Cardiac fibroblast (primary cell): ENCODE results near the gene XRCC6.

Experiments
- DNase-seq, 2 donors: peaks; one replicate each; pipeline versions ENCODE4 v3.0.0 to v3.0.0-alpha.2; 2010; ENCODE audit warnings: low read depth in 2 of 2
- H3K4me3 ChIP-seq, 2 donors: replicated peaks in 1 of 2; 1 replicate in 1 of 2; 2 replicates in 1 of 2; pipeline ENCODE4 v1.5.1; 2011; ENCODE audit warnings: low read depth in 2 of 2, low read length in 2 of 2, mild to moderate bottlenecking in 2 of 2, moderate library complexity in 1 of 2
- TF ChIP-seq, protein P1 (sequence below): IDR thresholded peaks from one replicate; pipeline ENCODE4 v1.5.1; 2011; ENCODE audit warnings: low read depth, mild to moderate bottlenecking, low read length, inconsistent platforms

XRCC6 gene

DNA sequence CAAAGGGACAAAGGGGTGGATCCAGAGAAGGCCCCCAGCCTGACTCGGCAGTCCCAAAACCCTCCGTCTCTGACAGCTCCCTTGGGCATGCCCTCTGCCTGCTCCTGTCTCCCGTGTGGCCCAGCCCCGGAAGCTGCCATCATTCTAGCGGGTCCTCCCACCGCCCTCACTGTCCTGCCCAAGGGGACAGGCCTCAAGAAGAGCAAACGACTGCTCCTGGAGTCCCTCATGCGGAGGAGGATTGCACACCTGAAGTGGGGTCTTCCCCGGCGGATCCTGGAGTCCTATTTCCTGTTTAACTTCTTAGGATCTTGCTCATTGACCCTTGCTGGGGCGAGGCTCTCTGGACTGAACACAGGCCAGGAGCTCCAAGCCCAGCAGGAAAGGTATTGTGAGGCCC, 75.6 kb downstream of the XRCC6 start:
- no peak for DNase-seq
- TF ChIP-seq, protein P1, sequence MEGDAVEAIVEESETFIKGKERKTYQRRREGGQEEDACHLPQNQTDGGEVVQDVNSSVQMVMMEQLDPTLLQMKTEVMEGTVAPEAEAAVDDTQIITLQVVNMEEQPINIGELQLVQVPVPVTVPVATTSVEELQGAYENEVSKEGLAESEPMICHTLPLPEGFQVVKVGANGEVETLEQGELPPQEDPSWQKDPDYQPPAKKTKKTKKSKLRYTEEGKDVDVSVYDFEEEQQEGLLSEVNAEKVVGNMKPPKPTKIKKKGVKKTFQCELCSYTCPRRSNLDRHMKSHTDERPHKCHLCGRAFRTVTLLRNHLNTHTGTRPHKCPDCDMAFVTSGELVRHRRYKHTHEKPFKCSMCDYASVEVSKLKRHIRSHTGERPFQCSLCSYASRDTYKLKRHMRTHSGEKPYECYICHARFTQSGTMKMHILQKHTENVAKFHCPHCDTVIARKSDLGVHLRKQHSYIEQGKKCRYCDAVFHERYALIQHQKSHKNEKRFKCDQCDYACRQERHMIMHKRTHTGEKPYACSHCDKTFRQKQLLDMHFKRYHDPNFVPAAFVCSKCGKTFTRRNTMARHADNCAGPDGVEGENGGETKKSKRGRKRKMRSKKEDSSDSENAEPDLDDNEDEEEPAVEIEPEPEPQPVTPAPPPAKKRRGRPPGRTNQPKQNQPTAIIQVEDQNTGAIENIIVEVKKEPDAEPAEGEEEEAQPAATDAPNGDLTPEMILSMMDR, result no peak
- no peak overlapping the region for H3K4me3 ChIP-seq

DNA sequence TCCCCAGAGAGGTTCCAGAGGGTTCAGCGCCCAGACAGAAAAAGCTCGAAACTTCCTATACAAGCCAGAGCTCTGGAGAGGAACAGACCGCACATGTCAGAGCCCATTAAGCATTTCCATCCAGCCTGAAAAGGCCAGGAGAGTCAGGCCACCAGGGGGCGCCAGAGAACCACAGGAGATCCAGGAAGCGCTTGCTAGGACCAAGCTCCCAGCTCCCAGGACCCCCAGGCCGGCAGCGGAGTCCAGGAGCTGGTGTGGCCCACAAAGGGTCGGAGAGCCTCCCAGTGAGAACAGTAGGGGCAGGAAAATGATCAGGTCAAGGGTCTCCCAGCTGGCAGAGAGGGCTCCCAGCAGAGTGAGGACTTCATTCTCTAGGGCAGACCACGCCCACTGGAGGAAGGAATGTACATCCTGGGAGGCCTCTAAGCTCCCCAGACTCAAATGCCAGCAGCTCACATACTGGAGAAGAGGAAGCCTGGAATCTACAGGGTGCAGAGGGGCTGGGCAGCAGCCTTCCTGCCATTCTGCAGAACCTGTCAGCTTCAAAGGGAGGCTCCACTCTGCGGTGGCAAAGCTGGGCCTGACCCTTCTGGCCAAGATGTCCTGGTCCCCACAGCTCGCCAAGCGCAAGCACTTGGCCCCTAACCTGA, 76.2 kb downstream of the XRCC6 start:
- peak overlapping the region in 1 of 2 donors; percentile 10 for H3K4me3 ChIP-seq
- peak; percentile 92 for DNase-seq
- TF ChIP-seq, protein P1, result peak; percentile 95

DNA sequence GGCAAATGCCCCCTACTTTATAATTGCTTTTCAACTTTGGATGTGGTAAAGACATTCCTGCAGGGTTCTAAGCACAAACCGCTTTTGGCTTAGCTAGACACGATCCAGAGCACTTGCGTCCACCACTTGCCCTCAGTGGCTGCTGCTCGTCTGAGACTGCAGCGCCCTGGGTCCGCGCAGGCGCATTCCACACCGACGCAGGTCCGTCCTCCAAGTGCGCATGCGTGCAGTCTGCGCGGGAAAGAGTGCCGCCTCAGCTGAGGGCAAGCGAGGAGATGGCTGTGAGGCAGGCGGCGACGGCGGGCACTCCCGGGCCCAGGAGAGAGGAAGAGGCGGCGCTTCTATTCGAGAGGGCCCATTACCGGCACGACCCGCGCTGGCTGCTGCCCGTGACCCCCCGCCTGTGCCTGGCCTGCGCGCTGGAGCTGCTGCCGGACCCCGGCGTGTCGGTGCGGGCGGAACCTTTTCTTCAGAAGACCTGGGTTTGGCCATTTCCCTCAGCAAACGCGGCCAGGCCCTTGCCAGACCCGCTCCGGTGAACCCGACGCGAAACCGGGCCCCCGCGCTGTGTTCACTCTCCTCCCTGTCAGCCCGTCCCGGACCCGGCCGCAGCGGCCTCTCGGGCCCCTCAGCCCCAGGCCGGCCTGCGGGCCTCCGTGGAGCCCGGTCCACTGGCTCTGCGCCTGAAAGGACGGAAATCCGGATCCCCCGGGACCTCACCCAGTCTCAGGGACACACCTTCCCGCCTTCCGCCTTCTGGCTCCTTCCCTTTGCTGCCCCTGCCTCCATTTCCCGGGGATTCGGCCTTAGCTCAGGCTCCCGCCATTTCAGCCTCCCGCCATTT, 78.4 kb downstream of the XRCC6 start, which contains the start of gene MEI1:
Gene MEI1 (plus strand): TSS at position 240 of the 844 bp plus-strand sequence. CDS start 36 bp downstream, at position 276.
- H3K4me3 ChIP-seq, result no peak within 1 kb of the TSS
- DNase-seq, result peak; percentile 72 to 78
- TF ChIP-seq, protein P1, result no peak

DNA sequence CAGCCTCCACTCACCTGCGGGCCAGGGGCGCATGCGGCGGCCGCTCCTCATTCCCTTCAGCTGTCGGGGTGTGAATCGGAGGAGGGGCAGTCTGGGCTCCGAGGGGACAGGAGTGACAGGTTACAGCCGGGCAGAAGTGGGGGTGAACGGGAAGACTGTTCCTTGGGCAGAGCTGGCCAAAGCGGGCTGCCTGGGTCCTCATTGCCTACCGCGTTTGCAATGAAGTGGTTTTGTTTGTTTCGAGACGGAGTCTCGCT, 78.9 kb downstream of the XRCC6 start:
- no peak for DNase-seq
- no peak overlapping the region for H3K4me3 ChIP-seq
- TF ChIP-seq, protein P1, result no peak

DNA sequence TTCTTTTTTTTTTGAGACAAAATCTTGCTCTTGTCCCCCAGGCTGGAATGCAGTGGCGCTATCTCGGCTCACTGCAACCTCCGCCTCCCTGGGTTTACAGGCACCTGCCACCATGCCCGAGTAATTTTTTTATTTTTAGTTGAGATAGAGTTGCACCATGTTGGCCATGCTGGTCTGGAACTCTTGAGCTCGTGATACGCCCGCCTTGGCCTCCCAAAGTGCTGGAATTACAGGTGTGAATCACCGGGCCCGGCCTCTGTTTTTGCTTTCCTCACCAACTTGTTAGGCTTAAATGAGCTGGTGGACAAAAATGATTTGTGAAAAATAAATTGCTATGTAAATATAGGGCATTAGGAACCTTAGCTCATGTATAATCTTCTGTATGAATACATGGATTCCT, 81.7 kb downstream of the XRCC6 start:
- TF ChIP-seq, protein P1, result no peak
- no peak for DNase-seq
- no peak overlapping the region for H3K4me3 ChIP-seq

DNA sequence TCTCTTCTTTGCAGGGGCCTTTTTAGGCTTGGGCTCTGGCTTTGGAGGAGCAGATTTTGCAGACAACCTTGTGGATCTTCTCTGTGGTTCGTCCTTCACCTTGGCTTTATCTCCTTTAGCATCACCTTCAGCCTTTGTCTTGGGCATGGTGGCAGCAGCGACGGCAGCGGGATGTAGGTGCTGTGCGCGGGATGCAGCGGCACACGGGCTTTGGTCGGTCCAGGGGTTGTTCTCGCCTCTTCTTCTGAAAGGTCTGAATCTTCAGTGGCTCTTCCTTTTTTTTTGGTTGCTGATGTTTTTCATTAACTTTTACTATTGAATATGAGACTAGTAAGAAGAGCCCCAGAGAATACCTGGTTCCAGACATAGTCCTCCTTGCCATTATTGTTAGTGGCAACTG, 88.2 kb downstream of the XRCC6 start:
- H3K4me3 ChIP-seq, result no peak overlapping the region
- TF ChIP-seq, protein P1, result no peak
- no peak for DNase-seq

DNA sequence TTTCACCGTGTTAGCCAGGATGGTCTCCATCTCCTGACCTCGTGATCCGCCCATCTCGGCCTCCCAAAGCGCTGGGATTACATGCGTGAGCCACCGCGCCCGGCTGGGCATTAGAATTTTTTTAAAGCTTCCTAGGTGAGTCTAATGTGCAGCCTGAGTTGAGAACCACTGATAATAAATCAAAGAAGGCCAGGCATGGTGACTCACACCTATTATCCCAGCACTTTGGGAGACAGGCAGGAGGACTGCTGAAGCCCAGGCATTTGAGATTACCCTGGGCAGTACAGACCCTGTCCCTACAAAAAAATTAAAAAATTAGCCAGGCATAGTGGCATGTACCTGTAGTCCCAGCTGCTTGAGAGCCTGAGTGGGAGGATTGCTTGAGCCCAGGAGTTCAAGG, 91.9 kb downstream of the XRCC6 start:
- TF ChIP-seq, protein P1, result no peak
- DNase-seq, result no peak
- no peak overlapping the region for H3K4me3 ChIP-seq
